Stimulated activated naive CD4-positive, alpha-beta T cell (primary cell): ENCODE measurements around the gene MMP11.
A peak's percentile ranks its signal among the peaks of the same experiment; 100 is the strongest.
"Not testable (repeated sequence)": the region's sequence is repeated elsewhere in the genome, so short reads cannot be mapped to it uniquely, and the experiment has no call there.

Experiments used
- DNase-seq, 6 experiments: peaks; one replicate each; lab custom pipeline; 2025; lab: John Stamatoyannopoulos, UW

MMP11 gene, protein sequence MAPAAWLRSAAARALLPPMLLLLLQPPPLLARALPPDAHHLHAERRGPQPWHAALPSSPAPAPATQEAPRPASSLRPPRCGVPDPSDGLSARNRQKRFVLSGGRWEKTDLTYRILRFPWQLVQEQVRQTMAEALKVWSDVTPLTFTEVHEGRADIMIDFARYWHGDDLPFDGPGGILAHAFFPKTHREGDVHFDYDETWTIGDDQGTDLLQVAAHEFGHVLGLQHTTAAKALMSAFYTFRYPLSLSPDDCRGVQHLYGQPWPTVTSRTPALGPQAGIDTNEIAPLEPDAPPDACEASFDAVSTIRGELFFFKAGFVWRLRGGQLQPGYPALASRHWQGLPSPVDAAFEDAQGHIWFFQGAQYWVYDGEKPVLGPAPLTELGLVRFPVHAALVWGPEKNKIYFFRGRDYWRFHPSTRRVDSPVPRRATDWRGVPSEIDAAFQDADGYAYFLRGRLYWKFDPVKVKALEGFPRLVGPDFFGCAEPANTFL

GRCh38 chr22:23772649-23773473, at the start of gene MMP11:
TSS of gene MMP11 (plus strand) at chr22:23772849. CDS start at chr22:23772871, 22 bp downstream.
- DNase-seq, result peak; percentile 16 to 71 (median 56)

DNA sequence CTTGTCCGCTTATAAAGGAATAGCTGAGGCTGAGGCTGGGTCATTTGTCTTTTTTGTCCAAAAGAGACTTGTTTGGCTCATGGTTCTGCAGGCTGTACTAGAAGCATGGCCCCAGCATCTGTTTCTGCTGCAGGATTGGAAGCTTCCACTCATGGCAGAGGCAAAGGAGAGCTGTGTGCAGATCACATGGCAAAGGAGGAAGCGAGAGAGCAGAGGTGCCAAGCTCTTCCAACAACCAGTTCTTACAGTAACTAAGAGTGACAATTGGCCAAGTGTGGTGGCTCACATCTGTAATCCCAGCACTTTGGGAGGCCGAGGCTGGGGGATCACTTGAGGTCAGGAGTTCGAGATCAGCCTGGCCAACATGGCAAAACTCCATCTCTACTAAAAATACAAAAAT, 44.5 kb upstream of the MMP11 start:
- DNase-seq, result not testable (repeated sequence)

DNA sequence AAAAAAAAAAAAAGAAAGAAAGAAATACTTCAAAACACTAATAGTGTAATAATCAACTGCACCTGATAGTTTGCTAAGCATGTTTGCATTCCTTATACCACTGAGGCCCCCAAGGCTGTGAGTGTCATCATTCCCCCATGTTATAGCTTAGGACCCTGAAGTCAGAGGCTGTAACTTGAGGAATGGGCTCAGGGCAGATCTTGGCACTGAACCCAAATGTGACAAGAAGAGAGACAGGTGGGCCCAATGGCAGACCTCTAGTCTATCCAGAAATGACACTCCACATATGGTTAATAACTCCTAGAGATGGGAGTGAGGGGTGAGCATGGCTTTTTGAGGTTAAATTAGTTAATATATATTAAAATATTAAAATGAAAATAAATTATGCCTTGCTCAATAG, 35.0 kb upstream of the MMP11 start:
- DNase-seq, result no peak

GRCh38 chr22:23742505-23743264, 30.0 kb upstream of the MMP11 start:
- DNase-seq, result no peak

GRCh38 chr22:23743303-23743705, 29.3 kb upstream of the MMP11 start:
- no peak for DNase-seq

DNA sequence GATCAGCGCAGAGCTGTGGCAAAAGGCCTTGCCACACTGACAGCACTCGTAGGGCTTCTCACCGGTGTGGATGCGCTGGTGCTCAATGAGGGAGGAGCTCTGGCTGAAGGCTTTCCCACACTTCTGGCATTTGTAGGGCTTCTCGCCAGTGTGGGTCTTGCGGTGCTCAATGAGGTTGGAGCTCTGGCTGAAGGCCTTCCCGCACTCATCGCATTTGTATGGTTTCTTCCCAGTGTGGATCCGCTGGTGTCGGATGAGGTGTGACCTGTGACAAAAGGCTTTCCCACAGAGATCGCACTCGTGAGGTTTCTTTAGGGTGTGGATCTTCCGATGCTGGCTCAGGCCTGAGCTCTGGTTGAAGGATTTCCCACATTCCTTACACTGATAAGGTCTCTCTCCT, 28.6 kb upstream of the MMP11 start:
- no peak for DNase-seq

GRCh38 chr22:23744485-23744884, 28.2 kb upstream of the MMP11 start:
- DNase-seq, result no peak

DNA sequence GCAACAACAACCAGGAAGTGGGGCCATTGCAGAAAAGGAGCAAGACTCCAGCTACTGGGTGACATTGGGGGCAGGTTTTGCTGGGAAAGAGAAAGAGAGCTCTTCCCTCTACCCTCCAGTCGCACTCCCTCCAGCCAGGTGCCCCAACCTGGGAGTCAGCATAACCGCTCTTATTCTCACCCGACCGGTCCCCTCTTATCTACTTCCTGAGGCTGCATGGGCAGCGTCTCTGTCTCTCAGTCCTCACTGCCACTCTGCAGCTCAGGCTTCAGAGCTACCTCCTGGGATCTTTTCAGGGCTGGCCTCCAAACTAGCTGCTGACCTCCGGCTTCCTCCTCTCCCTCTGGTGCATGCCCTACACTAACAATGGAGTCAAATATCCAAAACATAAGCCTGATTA, 26.9 kb upstream of the MMP11 start:
- no peak for DNase-seq

DNA sequence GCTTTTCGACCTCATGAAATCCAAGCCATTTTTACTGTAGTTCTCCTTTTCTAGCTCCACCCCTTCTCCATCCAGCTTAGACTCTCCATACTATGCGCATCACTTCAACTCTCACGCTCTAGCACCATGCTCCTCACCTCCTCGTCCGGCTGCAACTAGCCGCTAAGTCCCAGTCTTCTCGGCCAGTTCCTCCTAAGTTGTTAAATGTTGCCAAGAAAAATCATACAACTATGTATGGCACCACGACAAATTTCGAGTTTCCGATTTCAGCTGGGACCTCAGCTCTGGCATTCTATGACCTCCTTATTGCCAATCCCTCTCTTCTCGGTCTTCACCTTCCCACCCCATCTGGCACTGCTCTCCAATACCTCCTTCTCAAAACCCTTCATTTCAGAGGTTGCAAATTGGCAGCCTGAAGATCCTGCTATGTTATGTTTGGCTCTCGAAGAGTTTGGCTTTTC, 22.8 kb upstream of the MMP11 start:
- no peak for DNase-seq

- DNase-seq, result no peak
These were observed 22.3 kb upstream of the MMP11 start for GRCh38 chr22:23750367-23750713.

DNA sequence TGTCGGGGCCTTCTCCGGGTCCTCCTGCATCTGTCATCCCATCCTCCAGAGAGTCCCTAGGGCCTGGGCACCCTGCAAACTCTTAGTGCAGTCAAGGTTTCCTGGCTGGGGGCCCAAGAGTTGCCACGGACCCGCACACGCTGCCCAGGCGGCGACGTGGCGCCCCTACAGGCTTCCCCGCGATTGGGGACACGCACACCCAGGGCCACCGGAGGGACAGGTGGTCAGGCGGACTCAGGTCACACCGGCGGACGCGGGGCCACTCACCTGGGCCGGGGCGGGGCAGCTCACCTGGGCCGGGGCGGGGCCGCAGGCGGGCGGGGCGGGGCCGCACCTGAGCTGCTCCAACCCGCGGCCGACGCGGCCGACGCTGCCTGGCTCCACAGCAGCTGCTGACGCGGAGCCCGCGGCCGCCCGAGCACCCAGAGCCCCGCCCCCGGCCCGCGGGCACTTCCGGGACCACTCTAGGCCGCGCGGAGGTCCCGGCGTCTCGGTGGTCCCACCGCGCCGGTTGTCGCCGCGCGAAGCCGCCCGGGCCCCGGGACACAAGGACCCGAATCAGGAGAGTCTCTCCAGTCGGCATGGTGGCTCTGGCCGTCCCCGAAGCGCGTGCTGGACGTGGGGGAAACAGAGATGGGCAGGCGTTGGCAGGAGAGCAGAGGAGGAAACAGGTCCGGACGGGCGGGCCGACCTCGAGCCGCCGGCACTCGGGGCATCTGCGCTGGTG, 21.8 kb upstream of the MMP11 start, which contains the start of gene ZNF70:
TSS of gene ZNF70 (minus strand) at position 399 of the 727 bp plus-strand sequence. CDS start 5,972 bp downstream, outside the sequence.
- peak; percentile 71 to 86 (median 79) for DNase-seq

DNA sequence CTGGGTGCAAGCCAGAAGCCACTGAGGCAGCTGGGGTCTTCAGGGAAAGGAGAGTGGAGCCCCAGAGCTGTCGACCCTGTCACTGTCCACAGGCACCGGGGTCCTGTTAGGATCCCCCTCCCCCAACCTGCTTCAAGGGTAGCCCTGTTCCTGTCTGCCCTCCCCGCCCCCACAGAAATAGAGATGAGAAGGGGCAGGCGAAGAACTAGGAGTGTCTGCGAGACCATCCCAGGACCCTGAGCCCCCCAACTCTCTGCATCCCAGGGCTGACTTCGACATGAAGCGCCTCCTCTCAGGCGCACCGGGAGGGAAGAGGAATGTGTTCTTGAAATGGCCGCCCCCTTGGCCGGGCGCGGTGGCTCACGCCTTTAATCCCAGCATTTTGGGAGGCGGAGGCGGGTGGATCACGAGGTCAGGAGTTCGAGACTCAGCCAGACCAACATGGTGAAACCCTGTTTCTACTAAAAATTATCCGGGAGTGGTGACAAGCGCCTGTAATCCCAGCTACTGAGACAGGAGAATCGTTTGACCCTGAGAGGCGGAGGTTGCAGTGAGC, 21.1 kb upstream of the MMP11 start:
- no peak for DNase-seq

GRCh38 chr22:23752090-23752691, 20.5 kb upstream of the MMP11 start:
- DNase-seq, result no peak

GRCh38 chr22:23752750-23753149, 19.9 kb upstream of the MMP11 start:
- DNase-seq, result no peak

- DNase-seq, result no peak
These were observed 19.3 kb upstream of the MMP11 start for GRCh38 chr22:23753385-23753784.

DNA sequence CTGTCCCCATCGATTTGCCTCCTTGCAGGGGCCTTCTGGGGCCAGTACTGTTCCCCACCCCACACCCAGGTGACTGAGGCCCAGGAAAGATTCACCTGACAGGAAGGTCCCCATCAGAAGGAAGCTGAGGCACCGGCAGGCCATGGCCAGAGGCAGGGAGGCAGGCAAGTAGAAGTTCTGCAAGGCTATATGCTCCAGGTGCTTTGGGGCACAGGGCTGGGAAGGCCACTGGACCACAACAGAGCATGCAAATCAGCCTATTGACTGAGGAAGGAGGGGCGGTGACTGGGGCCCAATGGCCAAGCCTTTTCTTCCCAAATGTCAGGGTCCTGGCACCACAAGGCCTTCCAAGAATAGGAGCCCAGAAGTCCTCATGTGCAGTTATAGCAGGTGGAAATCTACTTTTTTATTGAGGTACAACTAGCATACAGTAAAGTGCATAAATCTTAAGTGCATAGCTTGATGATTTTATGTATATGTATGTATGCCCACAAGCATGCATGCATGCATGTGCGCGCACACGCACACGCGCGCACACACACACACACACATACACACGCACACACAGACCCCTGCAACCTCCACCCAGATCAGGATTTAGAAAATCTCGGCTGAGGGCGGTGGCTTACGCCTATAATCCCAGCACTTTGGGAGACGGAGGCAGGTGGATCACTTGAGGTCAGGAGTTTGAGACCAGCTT, 18.3 kb upstream of the MMP11 start, which contains the start of gene VPREB3:
TSS of gene VPREB3 (minus strand) at position 206 of the 700 bp plus-strand sequence. CDS start at position 144, 62 bp downstream.
- no peak for DNase-seq

GRCh38 chr22:23754980-23755636, 17.5 kb upstream of the MMP11 start:
- no peak for DNase-seq

DNA sequence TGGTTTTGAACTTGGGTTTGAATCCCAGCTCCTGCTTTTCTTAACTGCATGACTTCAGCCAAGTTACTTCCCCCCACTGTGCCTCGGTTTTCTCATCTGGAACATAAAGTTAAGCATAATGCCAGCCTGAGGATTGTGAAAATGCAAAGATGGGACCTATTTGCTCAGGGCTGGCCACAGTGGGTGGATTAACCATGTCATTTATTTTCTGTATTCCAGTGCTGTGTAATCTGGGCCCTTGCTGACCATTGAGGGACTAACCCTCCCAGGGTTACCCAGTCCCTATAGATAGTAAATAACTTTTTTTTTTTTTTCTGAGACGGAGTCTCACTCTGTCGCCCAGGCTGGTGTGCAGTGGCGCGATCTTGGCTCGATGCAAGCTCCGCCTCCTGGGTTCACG, 16.9 kb upstream of the MMP11 start:
- DNase-seq, result no peak

DNA sequence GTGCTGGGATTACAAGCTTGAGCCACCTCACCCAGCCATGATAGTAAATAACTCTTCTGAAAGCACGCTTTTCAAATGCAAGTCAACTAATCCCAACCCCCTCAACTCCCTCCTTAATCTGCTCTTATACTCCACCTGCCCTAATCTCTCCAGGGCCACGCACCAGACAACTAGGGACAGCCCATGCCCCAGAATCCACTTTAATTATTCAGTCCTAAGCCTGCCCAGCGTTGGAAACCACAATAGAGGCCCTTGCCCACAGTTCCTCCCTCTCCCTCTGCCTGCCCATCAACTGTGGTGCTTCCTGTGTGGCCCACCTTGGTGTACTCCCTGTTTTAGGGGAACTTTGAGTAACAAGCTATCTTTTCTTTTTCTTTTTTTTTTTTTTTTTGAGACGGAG, 15.8 kb upstream of the MMP11 start:
- no peak for DNase-seq
